Gastroesophageal sphincter (tissue), 3 donors: ENCODE results near the gene YIF1B.

Experiments used
- CTCF ChIP-seq, 4 experiments: fragments of 200-600 bp in 2 of 4; fragments of 450-650 bp in 2 of 4; sonication (generic) in 1 of 4; IDR thresholded peaks; one replicate each; pipeline ENCODE4 v1.5.1; 2017 to 2019; ENCODE audit warnings: antibody characterized with exemption in 4 of 4, mild to moderate bottlenecking in 2 of 4, moderate library complexity in 2 of 4
- EP300 ChIP-seq: sonication (generic); formaldehyde crosslinking; IDR thresholded peaks from one replicate; pipeline ENCODE4 v1.6.1; 2017; ENCODE audit warnings: antibody characterized with exemption, mild to moderate bottlenecking
- POLR2A ChIP-seq, 2 donors: fragments of 450-650 bp; IDR thresholded peaks; one replicate each; pipeline ENCODE4 v1.6.1; 2017; ENCODE audit warnings: antibody characterized with exemption in 2 of 2, mild to moderate bottlenecking in 2 of 2, moderate library complexity in 1 of 2

GRCh38 chr19:38361633-38362075, 45.9 kb upstream of the YIF1B start:
- TF ChIP-seq CTCF (IDR thresholded peaks at IDR 0.05): peak in 3 of 4 experiments; percentile 23 to 46 (median 35)
- no peak for TF ChIP-seq POLR2A (IDR thresholded peaks at IDR 0.05)
- no peak for TF ChIP-seq EP300
